DOHH2 (cell line): ENCODE measurements around the gene EPHB1.

Experiments used
- EZH2phosphoT487 ChIP-seq: fragments of 200-600 bp; sonication (generic); IDR thresholded peaks from 2 replicates; pipeline ENCODE4 v1.6.1; 2017; ENCODE audit warnings: borderline replicate concordance, mild to moderate bottlenecking, antibody characterized with exemption, low read length, moderate library complexity, mixed read lengths
- TF ChIP-seq, protein P1 (sequence below): fragments of 200-600 bp; sonication (generic); IDR thresholded peaks from one replicate; pipeline ENCODE4 v1.5.1; 2014; ENCODE audit warnings: antibody characterized with exemption, mild to moderate bottlenecking, low read depth, low read length; ENCODE audit not compliant: poor library complexity, severe bottlenecking

DNA sequence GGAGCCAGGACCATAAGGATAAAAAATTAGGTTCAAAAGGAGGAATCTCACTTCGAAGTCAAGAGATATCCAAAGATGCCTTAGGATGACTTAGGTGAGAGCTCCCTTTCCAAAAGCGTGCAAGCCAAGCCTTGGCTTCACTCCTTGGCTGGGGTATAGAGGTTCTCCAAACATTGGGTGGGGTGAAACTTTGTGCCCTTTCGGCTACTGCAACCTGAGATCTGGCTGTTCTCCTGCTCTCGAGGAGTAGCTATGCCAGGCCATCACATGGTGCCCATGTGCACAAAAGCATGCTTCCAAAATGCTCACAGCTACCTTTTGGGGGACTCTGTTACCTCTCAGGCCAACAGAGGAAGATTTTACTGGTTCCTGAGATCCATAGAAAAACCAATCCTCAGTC is 373.8 kb downstream of the EPHB1 start:
- TF ChIP-seq, protein P1, sequence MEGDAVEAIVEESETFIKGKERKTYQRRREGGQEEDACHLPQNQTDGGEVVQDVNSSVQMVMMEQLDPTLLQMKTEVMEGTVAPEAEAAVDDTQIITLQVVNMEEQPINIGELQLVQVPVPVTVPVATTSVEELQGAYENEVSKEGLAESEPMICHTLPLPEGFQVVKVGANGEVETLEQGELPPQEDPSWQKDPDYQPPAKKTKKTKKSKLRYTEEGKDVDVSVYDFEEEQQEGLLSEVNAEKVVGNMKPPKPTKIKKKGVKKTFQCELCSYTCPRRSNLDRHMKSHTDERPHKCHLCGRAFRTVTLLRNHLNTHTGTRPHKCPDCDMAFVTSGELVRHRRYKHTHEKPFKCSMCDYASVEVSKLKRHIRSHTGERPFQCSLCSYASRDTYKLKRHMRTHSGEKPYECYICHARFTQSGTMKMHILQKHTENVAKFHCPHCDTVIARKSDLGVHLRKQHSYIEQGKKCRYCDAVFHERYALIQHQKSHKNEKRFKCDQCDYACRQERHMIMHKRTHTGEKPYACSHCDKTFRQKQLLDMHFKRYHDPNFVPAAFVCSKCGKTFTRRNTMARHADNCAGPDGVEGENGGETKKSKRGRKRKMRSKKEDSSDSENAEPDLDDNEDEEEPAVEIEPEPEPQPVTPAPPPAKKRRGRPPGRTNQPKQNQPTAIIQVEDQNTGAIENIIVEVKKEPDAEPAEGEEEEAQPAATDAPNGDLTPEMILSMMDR = no peak
- no peak for TF ChIP-seq EZH2phosphoT487
